Activated naive CD8-positive, alpha-beta T cell (primary cell): ENCODE data around the gene AMBP.

Source experiments
- H3K27ac Mint-ChIP-seq: one replicate; pipeline ENCODE4 v1.8.0; 2021; ENCODE audit warnings: mixed read lengths
- H3K27me3 Mint-ChIP-seq: one replicate; pipeline ENCODE4 v1.8.0; 2021; ENCODE audit warnings: mixed read lengths
- H3K36me3 Mint-ChIP-seq: one replicate; pipeline ENCODE4 v1.8.0; 2021; ENCODE audit warnings: mixed read lengths
- H3K4me1 Mint-ChIP-seq: one replicate; pipeline ENCODE4 v1.8.0; 2021; ENCODE audit warnings: low read depth, mixed read lengths
- H3K4me3 Mint-ChIP-seq: one replicate; pipeline ENCODE4 v1.8.0; 2021; ENCODE audit warnings: mild to moderate bottlenecking, mixed read lengths
- H3K9me3 Mint-ChIP-seq: one replicate; pipeline ENCODE4 v1.8.0; 2021; ENCODE audit warnings: low read depth, mixed read lengths

Gene AMBP

DNA sequence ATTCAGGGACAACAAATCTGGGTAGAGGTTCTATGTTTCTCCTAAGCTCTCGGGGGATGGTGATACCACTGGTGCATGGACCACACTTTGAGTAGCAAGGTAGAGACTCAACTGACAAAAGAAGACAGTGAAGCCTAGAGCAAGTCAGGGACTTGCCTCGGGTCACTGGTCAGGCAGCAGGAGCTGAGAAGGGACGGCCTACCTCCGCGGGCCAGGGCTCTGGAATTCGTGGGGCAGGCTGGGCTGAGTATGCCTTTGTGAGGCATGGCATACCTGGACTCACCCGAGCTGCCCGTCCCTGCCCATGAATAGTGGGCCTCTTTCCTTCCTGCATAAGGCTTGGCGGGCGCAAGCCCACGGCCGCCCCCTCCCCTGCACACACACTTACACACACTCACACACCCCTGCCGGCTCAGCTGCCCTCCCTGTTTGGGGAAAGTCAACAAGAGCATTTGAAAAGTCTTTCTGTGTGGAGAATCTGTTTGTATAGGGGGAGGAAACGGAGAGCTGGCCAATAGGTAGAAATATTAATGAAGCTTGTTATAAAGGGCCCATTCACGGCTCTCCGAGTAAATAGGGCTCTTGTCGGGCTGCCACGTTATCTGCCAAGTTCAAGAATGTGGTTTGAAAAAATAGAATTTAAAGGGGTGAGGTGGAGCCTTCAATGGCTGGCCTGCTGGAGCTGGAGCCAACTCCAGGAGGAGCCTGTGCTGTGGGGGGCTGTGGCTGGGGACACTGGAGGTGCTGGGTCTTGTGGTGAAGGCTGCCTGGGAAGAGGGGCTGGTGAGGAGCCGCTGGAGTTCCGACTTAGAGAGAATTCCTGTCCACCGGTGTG lies 40.1 kb upstream of the AMBP start:
- peaks cover 14% of the 10 kb centered on the region for H3K27me3 Mint-ChIP-seq
- H3K27ac Mint-ChIP-seq = no peak overlapping the region
- no peak overlapping the region for H3K4me3 Mint-ChIP-seq
- no peaks in the 10 kb centered on the region for H3K36me3 Mint-ChIP-seq
- no peaks in the 10 kb centered on the region for H3K4me1 Mint-ChIP-seq
- H3K9me3 Mint-ChIP-seq = no peaks in the 10 kb centered on the region

DNA sequence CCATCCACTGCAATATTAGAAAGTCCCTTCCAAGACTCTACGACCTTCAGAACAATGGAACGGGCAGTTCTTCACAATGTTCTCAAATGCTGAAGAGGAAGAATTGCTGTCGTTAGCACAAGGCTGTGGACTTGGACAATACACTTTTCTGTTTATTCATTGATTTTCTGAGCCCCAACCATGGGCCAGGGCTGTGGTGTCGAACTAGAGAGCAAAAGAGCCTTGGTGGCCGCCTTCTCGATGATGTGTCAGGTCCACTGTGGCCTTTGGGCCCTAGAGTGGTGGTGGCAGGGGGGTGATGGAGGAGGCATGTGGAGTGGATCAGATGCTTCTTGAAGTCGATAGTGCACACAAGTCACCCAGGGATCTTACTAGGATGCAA lies 39.5 kb upstream of the AMBP start:
- H3K4me3 Mint-ChIP-seq = no peak overlapping the region

DNA sequence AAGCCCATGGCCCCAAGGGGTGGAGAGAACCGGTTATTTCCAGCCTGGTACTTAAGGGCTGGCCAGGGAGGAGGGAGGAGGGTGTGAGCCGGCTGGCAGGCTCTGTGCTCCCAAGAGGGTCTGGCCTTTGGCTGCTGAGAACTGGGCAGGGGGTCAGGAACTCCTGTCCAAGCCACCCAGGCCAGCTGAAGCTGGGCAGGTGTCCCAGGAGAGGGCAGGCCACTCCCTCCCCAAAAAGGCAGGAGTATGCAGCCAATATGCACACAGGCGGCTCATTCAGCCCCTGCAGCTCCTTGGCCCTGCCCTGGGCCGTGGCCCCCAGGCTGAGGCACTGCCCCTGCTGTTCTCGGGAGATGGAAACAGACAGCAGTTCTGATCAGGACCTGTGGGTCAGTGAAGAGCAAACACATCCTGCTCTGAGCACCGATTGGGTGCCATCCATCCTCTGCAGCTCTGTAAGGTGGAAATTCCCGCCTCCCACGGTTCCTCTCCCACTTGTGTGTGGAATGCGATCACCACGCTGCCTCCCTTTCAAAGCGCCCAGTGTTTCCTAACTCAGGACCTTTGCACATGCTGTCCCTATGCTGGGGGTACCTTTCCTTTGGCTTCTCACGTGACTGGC lies 38.1 kb upstream of the AMBP start:
- Mint-ChIP-seq H3K9me3 (no peaks in the 10 kb centered on the region), H3K4me1 (no peaks in the 10 kb centered on the region), H3K4me3 (no peak overlapping the region), H3K27me3 (peaks cover 18% of the 10 kb centered on the region), H3K27ac (no peak overlapping the region), H3K36me3 (no peaks in the 10 kb centered on the region)

More for the DNA sequence above, 39.5 kb upstream of the AMBP start:
- Mint-ChIP-seq H3K27me3 (peaks cover 17% of the 10 kb centered on the region), H3K27ac (no peak overlapping the region), H3K9me3 (no peaks in the 10 kb centered on the region), H3K36me3 (no peaks in the 10 kb centered on the region), H3K4me1 (no peaks in the 10 kb centered on the region)

DNA sequence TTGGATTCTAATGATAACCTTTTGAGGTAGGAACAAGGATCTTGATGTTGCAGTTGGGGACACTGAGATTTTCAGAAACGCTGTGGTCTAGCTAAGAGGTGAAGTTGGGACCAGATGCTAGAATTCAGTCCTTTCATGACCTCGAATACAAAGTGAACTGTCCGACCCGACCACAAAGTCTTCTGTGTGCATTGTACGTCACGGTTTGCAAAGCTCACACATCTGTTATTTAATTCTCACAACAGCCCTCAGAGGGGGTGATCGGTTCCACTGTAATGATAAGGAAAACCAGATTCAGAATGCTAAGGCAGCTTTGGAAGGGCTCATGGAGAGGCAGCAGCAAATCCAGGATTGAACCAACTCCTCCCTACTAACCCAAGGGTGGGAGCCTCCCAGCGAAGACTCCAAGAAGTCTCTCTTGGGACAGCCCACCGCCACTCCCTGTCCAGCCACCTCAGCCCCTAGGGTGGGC lies 37.6 kb upstream of the AMBP start:
- no peak overlapping the region for H3K4me3 Mint-ChIP-seq
- no peaks in the 10 kb centered on the region for H3K4me1 Mint-ChIP-seq
- no peaks in the 10 kb centered on the region for H3K36me3 Mint-ChIP-seq
- H3K27me3 Mint-ChIP-seq = peaks cover 18% of the 10 kb centered on the region
- H3K27ac Mint-ChIP-seq = no peak overlapping the region
- H3K9me3 Mint-ChIP-seq = no peaks in the 10 kb centered on the region

DNA sequence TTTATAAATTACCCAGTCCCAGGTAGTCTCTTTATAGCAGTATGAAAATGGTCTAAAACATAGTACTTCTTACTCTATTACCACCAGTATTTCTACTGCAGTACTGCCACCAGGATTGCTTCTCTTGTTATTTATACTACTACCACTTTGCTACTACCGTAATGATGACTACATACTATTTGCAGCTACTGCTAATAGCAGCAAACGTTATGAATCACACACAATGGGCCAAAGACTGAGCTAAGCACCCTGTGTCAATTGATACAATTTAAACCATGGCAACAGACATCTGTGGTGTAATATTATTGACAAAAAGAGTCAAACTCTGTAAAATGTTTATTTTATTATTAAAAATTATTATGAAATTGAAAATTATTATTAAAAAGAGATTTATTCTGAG lies 36.3 kb upstream of the AMBP start:
- no peak overlapping the region for H3K27ac Mint-ChIP-seq
- peaks cover 18% of the 10 kb centered on the region for H3K27me3 Mint-ChIP-seq
- H3K36me3 Mint-ChIP-seq = no peaks in the 10 kb centered on the region
- H3K9me3 Mint-ChIP-seq = no peaks in the 10 kb centered on the region
- H3K4me3 Mint-ChIP-seq = no peak overlapping the region
- no peaks in the 10 kb centered on the region for H3K4me1 Mint-ChIP-seq

DNA sequence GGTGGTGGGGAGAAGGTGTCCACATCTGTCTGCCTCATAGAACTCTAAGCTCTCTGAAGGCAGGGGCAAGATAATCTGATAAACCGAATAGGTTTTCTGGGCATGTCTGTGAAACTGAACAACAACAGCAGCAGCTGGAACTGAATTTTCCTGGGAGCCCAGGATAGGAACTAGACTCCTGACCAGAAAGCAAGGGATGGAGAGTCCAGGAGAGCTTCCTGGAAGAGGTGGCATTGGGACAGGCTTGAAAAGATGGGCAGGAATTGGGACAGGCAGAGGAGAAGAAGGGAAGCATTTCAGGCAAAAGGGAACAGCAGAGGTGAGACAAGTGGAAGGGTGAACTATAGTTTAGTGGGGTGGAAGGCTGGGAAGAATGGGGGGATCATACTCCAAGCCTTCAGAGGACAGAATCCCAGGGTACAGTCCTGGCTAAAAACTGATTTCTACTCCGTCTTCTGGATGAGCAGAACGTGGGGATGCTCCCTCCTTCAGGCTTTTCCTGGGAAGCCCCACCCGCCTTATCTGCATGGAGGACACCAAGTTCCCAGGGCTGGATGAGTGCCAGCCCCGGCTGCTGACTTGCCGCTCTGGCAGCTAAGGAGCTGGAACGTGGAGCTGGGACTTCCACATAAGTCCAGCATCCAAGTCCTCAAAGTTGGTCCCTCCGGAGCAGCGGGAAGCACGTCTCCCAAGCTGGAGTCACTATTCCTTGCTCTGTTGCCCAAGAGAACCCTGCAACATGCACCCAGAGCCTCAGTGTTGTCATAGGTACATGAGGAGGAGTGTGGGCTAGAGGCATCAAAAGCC lies 34.9 kb upstream of the AMBP start:
- Mint-ChIP-seq H3K4me3 (no peak overlapping the region), H3K27me3 (peaks cover 16% of the 10 kb centered on the region), H3K4me1 (no peaks in the 10 kb centered on the region), H3K9me3 (no peaks in the 10 kb centered on the region), H3K36me3 (no peaks in the 10 kb centered on the region), H3K27ac (no peak overlapping the region)

DNA sequence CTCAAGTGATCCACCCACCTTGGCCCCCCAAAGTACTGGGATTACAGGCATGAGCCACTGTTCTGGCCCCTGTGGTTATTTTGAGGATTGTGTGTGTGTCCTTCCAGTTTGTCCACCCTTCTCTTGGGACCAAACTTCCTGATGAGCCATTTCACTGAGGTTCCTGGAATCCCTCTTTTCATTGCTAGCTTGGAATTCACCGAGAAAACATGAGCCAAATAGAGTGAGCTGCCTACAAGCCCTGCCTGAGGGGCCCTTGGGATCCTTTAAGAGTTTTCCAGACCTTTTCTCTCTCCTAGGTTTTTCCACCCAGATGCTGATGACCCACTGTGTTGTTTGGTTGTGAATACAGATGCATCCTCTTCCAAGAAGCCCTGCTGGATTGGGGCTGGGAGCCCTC lies 34.2 kb upstream of the AMBP start:
- Mint-ChIP-seq H3K9me3 (no peaks in the 10 kb centered on the region), H3K27me3 (peaks cover 10% of the 10 kb centered on the region), H3K4me1 (no peaks in the 10 kb centered on the region), H3K36me3 (no peaks in the 10 kb centered on the region), H3K4me3 (no peak overlapping the region), H3K27ac (no peak overlapping the region)

DNA sequence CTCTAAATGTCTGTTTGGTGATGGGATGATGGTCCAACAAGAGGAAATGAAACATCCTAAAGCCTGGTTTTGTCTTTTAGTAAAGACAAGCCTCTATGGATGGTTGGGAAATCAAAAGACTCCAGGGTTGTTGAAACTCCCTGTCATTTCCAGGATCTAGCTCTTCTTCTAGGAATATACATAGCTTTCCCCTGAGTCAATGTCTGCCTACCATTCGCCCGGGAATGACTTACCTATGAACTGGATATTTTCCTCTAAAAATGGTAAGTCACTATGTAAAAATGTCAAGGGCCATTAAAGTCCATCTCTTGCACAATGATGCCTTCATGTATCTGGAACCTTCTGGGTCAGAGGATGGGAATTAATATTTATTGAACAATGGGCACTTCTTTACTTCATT lies 32.1 kb upstream of the AMBP start:
- Mint-ChIP-seq H3K9me3 (no peaks in the 10 kb centered on the region), H3K4me1 (no peaks in the 10 kb centered on the region), H3K4me3 (no peak overlapping the region), H3K27ac (no peak overlapping the region), H3K36me3 (no peaks in the 10 kb centered on the region), H3K27me3 (peaks cover 7% of the 10 kb centered on the region)

DNA sequence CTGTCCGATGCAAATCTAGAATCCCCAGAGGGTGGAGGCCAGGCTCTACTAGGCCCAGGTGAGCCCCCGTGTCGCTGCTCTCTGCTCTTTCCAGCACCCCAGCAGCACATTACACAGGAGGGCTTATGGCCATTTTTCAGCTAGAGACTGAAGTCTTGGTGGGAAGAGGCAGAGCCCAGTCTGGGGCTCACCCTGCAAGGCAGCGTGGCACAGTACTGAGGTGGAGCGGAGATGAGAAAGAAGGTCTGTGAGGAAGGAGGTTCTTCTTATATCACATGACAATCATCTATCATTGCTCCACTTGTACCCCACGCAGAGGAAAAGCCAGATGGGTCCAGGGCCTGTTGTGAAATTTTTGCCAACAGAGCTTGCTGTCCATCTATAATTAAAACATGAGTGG lies 31.0 kb upstream of the AMBP start:
- H3K27ac Mint-ChIP-seq = no peak overlapping the region
- H3K27me3 Mint-ChIP-seq = peaks cover 7% of the 10 kb centered on the region
- H3K9me3 Mint-ChIP-seq = no peaks in the 10 kb centered on the region
- no peaks in the 10 kb centered on the region for H3K36me3 Mint-ChIP-seq
- H3K4me1 Mint-ChIP-seq = no peaks in the 10 kb centered on the region
- no peak overlapping the region for H3K4me3 Mint-ChIP-seq

DNA sequence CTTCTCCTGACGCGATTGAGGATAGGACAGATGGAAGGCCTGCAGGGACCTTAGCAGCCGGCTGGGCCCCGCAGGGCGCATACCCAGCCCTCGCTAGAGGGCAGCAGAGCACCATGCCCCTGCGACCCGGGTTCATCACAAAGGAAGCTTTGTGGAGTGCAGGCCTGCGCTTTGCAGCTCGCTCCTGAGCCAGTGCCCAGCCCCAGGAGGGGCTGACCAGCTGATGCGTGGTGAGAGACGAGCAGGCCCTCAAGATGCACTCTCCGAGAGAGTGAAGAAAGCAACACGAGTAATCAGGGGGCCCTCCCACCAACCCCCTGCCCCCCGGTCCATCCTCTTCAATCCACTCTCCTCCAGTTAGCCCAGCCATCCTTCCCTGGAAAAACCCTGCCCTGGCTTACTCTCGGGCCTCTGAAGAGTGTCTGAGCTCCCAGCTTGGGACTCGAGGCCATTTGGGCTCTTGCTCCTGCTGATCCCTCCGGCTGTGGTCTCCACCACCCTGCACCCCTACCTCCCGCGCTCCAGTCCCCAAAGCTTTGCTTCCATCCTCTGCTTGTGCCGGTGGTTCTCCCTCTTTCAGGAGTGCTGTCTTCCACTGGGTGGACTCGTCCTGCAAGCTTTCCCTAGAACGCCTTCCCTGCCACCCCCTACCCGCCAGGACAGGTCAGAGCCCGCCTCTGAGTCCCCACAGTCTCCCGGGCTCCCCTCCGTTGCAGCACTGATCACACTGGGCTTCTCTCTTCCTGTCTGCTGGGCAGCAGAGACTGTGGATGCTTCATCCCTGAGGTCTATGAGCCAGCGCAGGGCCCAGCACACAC lies 30.1 kb upstream of the AMBP start:
- Mint-ChIP-seq H3K27me3 (peaks cover 4% of the 10 kb centered on the region), H3K4me1 (no peaks in the 10 kb centered on the region), H3K9me3 (no peaks in the 10 kb centered on the region), H3K4me3 (no peak overlapping the region), H3K36me3 (no peaks in the 10 kb centered on the region), H3K27ac (no peak overlapping the region)

DNA sequence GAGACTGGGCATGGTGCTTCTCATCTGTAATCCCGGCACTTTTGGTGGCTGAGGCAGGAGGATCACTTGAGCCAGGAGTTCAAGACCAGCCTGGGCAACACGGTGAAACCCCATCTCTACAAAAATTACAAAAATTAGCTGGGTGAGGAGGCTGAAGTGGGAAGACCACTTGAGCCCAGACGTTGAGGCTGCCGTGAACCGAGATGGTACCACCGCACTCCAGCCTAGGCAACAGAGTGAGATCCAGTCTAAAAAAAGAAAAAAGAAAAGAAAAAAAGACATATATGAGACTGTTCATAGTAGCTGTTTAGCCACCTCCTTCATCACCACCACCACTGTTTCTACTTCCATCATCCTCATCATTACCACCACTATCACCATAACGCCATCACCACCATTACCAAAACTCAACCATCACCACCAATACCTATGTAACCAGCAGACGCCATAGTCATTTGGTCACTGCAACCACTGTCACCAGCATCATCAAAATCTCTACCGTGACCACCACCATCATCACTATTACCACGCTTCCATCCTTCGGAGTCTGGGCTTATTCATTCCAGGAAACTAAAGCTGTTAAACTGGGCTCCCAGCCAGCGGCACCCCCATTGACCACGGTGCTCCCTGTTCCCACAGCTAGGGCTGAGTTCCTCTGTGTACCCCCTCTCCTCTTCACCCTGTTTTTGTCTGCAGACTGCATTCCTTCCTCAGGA lies 29.3 kb upstream of the AMBP start:
- Mint-ChIP-seq H3K27me3 (peaks cover 3% of the 10 kb centered on the region), H3K9me3 (peaks cover 3% of the 10 kb centered on the region), H3K36me3 (no peaks in the 10 kb centered on the region), H3K4me1 (no peaks in the 10 kb centered on the region), H3K27ac (no peak overlapping the region), H3K4me3 (no peak overlapping the region)

DNA sequence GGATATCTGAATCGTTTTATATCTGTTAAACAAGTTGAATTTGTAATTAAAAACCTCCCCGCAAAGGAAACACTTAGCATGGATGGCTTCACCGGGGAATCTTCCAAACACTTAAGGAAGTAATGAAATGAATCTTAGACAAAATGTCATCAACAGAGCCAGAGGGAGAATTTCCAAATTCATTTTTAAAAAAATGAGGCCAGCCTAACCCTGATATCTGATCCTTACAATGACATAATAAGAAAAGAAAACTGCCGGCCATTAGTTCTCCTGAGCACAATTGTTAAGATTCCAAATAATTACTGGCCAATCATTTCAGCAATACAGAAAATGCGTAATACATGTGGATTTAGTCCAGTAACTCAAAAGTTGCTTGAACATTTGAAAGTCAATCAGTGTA lies 27.1 kb upstream of the AMBP start:
- Mint-ChIP-seq H3K4me3 (no peak overlapping the region), H3K9me3 (peaks cover 8% of the 10 kb centered on the region), H3K4me1 (no peaks in the 10 kb centered on the region), H3K27ac (no peak overlapping the region), H3K36me3 (peaks cover 4% of the 10 kb centered on the region), H3K27me3 (peaks cover 6% of the 10 kb centered on the region)

DNA sequence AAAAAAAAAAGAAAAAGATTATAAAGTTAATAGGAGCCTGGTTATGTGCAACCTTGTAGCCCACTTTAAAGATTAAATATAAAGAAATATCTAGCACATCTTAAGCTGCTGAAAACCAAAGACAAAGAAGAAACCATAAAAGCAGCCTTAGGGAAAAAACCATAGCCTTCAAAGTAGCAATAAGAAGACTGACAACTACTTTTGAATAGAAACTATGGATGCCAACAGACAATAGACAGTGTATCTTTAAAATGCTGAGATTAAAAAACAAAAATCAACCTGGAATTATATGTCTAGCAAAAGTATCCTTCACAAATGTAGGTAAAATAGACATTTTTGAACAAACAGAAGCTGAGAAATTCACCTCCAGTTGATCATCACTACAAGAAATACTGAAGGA lies 24.4 kb upstream of the AMBP start:
- Mint-ChIP-seq H3K27ac (no peak overlapping the region), H3K4me1 (peaks cover 3% of the 10 kb centered on the region), H3K27me3 (peaks cover 10% of the 10 kb centered on the region), H3K36me3 (peaks cover 4% of the 10 kb centered on the region), H3K4me3 (no peak overlapping the region), H3K9me3 (peaks cover 8% of the 10 kb centered on the region)

DNA sequence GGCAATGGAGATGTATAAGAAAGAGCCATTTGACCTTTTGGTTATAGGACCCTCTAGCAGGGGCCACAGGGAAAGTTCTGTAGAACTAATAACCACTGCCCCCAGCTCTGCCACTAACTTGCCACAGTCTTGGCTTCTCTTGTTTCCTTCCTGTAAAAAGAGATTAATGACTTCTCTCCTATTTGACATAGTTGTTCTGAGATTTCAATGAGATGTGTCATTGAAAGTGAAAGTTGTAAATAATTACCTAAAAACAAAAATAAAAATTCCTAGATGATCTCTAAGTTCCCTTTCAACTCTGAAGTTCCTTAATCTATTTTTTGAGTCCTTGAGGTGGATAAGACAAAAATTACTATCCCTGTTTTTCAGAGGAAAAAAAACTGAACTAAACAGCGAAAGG lies 22.4 kb upstream of the AMBP start:
- Mint-ChIP-seq H3K36me3 (peaks cover 4% of the 10 kb centered on the region), H3K4me3 (no peak overlapping the region), H3K9me3 (peaks cover 8% of the 10 kb centered on the region), H3K27me3 (peaks cover 23% of the 10 kb centered on the region), H3K4me1 (peaks cover 9% of the 10 kb centered on the region), H3K27ac (no peak overlapping the region)
